Measurements from ENCODE around the gene MMP11.
A peak's percentile ranks its signal among the peaks of the same experiment; 100 is the strongest.

Gene MMP11

DNA sequence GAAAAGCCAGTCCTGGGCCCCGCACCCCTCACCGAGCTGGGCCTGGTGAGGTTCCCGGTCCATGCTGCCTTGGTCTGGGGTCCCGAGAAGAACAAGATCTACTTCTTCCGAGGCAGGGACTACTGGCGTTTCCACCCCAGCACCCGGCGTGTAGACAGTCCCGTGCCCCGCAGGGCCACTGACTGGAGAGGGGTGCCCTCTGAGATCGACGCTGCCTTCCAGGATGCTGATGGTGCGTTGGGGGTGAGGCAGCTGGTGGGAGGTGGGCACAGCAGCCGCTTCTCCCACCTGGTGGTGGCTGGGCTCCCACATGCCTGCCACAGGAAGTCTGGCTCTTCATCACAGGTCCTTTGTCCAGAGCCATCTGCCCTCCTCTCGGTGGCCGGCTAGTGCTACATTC, 9.6 kb downstream of the MMP11 start:
- Histone ChIP-seq H3K36me3 (ENCODE audit: control insufficient read depth, insufficient read depth, low read length) (no peaks in the 10 kb centered on the region), H3K9me3 (ENCODE audit: control insufficient read depth, insufficient read depth, low read depth, low read length) (no peaks in the 10 kb centered on the region), H3K4me1 (ENCODE audit: control insufficient read depth, insufficient read depth, low read length) (peaks cover 16% of the 10 kb centered on the region), H3K9ac (ENCODE audit: low read length) (no peak overlapping the region), H3K27ac (ENCODE audit: low read depth, low read length) (no peak overlapping the region), H3K4me3 (ENCODE audit: low read depth, low read length) (no peak overlapping the region), H3K27me3 (ENCODE audit: control insufficient read depth, insufficient read depth, low read length) (peaks cover 3% of the 10 kb centered on the region; the same call in 1 of the 2 replicates)

GRCh38 chr22:23782703-23783102, 10.1 kb downstream of the MMP11 start:
- Histone ChIP-seq H3K9ac (ENCODE audit: low read length) (no peak overlapping the region), H3K4me1 (ENCODE audit: control insufficient read depth, insufficient read depth, low read length) (peaks cover 16% of the 10 kb centered on the region), H3K27ac (ENCODE audit: low read depth, low read length) (no peak overlapping the region), H3K36me3 (ENCODE audit: control insufficient read depth, insufficient read depth, low read length) (no peaks in the 10 kb centered on the region), H3K4me3 (ENCODE audit: low read depth, low read length) (no peak overlapping the region), H3K27me3 (ENCODE audit: control insufficient read depth, insufficient read depth, low read length) (peaks cover 1% of the 10 kb centered on the region; the same call in 1 of the 2 replicates), H3K9me3 (ENCODE audit: control insufficient read depth, insufficient read depth, low read depth, low read length) (no peaks in the 10 kb centered on the region)

- H3K4me3 ChIP-seq (ENCODE audit: low read depth, low read length): no peak overlapping the region
- no peaks in the 10 kb centered on the region for H3K9me3 ChIP-seq (ENCODE audit: control insufficient read depth, insufficient read depth, low read depth, low read length)
- H3K27ac ChIP-seq (ENCODE audit: low read depth, low read length): no peak overlapping the region
- H3K36me3 ChIP-seq (ENCODE audit: control insufficient read depth, insufficient read depth, low read length): no peaks in the 10 kb centered on the region
- peaks cover 16% of the 10 kb centered on the region for H3K4me1 ChIP-seq (ENCODE audit: control insufficient read depth, insufficient read depth, low read length)
- H3K27me3 ChIP-seq (ENCODE audit: control insufficient read depth, insufficient read depth, low read length): no peaks in the 10 kb centered on the region
- no peak overlapping the region for H3K9ac ChIP-seq (ENCODE audit: low read length)
These were observed 10.9 kb downstream of the MMP11 start for GRCh38 chr22:23783265-23784150.

DNA sequence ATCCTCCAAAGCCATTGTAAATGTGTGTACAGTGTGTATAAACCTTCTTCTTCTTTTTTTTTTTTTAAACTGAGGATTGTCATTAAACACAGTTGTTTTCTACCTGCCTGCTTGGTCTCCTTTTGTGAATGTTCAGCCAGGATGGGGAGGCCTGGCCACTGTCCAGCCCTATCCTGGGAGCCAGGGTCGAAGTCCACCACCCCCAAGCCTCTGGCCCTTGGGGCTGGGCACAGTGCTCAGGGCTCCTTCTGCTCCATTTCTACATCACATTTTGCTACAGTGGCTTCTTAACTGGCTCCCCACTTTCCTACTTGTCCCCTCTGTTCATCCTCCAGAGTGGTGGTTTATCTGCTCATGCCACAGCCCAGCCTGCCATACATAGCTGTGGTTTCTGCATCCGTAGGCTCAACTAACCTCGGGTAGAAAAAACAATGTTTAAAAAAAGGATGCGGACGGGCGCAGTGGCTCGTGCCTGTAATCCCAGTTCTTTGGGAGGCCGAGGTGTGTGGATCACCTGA, 11.6 kb downstream of the MMP11 start:
- H3K27ac ChIP-seq (ENCODE audit: low read depth, low read length): no peak overlapping the region
- H3K9ac ChIP-seq (ENCODE audit: low read length): no peak overlapping the region
- H3K27me3 ChIP-seq (ENCODE audit: control insufficient read depth, insufficient read depth, low read length): no peaks in the 10 kb centered on the region
- no peaks in the 10 kb centered on the region for H3K36me3 ChIP-seq (ENCODE audit: control insufficient read depth, insufficient read depth, low read length)
- peaks cover 23% of the 10 kb centered on the region for H3K4me1 ChIP-seq (ENCODE audit: control insufficient read depth, insufficient read depth, low read length)
- H3K9me3 ChIP-seq (ENCODE audit: control insufficient read depth, insufficient read depth, low read depth, low read length): no peaks in the 10 kb centered on the region
- no peak overlapping the region for H3K4me3 ChIP-seq (ENCODE audit: low read depth, low read length)

DNA sequence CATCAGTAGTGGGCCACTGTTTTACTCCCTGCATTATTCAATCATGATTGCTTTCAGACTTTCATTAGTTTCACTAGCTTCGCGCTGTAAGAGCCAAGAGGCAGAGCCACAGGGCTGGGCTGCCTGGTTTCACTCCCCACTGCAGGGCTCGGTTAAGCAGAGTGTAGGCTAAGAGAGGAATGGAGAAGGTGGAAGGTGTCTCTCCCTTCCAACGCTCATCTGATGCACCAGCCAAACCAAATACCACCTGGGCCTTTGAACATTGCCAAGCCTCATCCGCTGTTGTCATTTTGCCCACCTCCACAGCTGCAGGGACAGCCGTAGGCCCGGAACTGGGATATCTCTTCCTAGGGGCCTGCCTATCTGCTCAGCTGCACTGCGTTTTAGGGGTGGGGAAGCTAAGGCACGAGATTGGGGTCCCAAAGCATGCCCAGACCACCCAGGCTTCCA, 13.6 kb downstream of the MMP11 start:
- no peaks in the 10 kb centered on the region for H3K27me3 ChIP-seq (ENCODE audit: control insufficient read depth, insufficient read depth, low read length)
- peaks cover 12% of the 10 kb centered on the region; the same call in 1 of the 2 replicates for H3K36me3 ChIP-seq (ENCODE audit: control insufficient read depth, insufficient read depth, low read length)
- H3K4me3 ChIP-seq (ENCODE audit: low read depth, low read length): peak overlapping the region; percentile 80
- H3K27ac ChIP-seq (ENCODE audit: low read depth, low read length): peak overlapping the region; percentile 99
- peaks cover 27% of the 10 kb centered on the region for H3K4me1 ChIP-seq (ENCODE audit: control insufficient read depth, insufficient read depth, low read length)
- H3K9ac ChIP-seq (ENCODE audit: low read length): peak overlapping the region; percentile 99
- H3K9me3 ChIP-seq (ENCODE audit: control insufficient read depth, insufficient read depth, low read depth, low read length): no peaks in the 10 kb centered on the region

- H3K4me1 ChIP-seq (ENCODE audit: control insufficient read depth, insufficient read depth, low read length): peaks cover 22% of the 10 kb centered on the region
- H3K9me3 ChIP-seq (ENCODE audit: control insufficient read depth, insufficient read depth, low read depth, low read length): no peaks in the 10 kb centered on the region
- H3K9ac ChIP-seq (ENCODE audit: low read length): peak within 1 kb of the TSS; percentile 99
- peaks cover 18% of the 10 kb centered on the region for H3K36me3 ChIP-seq (ENCODE audit: control insufficient read depth, insufficient read depth, low read length)
- peak within 1 kb of the TSS; percentile 99 for H3K27ac ChIP-seq (ENCODE audit: low read depth, low read length)
- peak within 1 kb of the TSS; percentile 80 for H3K4me3 ChIP-seq (ENCODE audit: low read depth, low read length)
- H3K27me3 ChIP-seq (ENCODE audit: control insufficient read depth, insufficient read depth, low read length): no peaks in the 10 kb centered on the region
These were observed 14.3 kb downstream of the MMP11 start, which contains the start of gene SMARCB1 for GRCh38 chr22:23786752-23787599. Gene SMARCB1 (plus strand): TSS chr22:23786966. CDS start chr22:23787170, 204 bp downstream.

DNA sequence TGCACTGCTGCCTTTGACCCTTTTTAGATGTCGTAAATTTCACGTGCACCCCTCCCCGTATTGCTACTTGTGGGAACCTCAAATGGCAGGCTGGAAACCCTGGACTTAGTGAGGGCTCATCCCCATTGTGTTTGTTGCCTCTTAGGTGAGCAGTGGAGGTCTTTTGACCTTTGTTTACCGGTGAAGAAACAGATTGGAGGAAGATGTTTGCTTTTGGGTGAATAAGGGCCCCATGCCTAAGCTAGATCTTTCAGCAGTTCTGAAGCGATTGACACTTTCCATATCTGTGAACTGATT, 14.9 kb downstream of the MMP11 start:
- peaks cover 24% of the 10 kb centered on the region for H3K36me3 ChIP-seq (ENCODE audit: control insufficient read depth, insufficient read depth, low read length)
- peak overlapping the region; percentile 82 for H3K9ac ChIP-seq (ENCODE audit: low read length)
- H3K9me3 ChIP-seq (ENCODE audit: control insufficient read depth, insufficient read depth, low read depth, low read length): no peaks in the 10 kb centered on the region
- H3K27ac ChIP-seq (ENCODE audit: low read depth, low read length): no peak overlapping the region; the same call in 1 of the 2 replicates
- peak overlapping the region; percentile 80 for H3K4me3 ChIP-seq (ENCODE audit: low read depth, low read length)
- H3K27me3 ChIP-seq (ENCODE audit: control insufficient read depth, insufficient read depth, low read length): no peaks in the 10 kb centered on the region
- peaks cover 22% of the 10 kb centered on the region for H3K4me1 ChIP-seq (ENCODE audit: control insufficient read depth, insufficient read depth, low read length)

GRCh38 chr22:23787910-23788309, 15.3 kb downstream of the MMP11 start:
- H3K4me3 ChIP-seq (ENCODE audit: low read depth, low read length): peak overlapping the region; percentile 80
- no peak overlapping the region; the same call in 1 of the 2 replicates for H3K27ac ChIP-seq (ENCODE audit: low read depth, low read length)
- peak overlapping the region; percentile 82 for H3K9ac ChIP-seq (ENCODE audit: low read length)
- H3K4me1 ChIP-seq (ENCODE audit: control insufficient read depth, insufficient read depth, low read length): peaks cover 22% of the 10 kb centered on the region
- H3K9me3 ChIP-seq (ENCODE audit: control insufficient read depth, insufficient read depth, low read depth, low read length): no peaks in the 10 kb centered on the region
- peaks cover 28% of the 10 kb centered on the region for H3K36me3 ChIP-seq (ENCODE audit: control insufficient read depth, insufficient read depth, low read length)
- no peaks in the 10 kb centered on the region for H3K27me3 ChIP-seq (ENCODE audit: control insufficient read depth, insufficient read depth, low read length)

- H3K4me3 ChIP-seq (ENCODE audit: low read depth, low read length): no peak overlapping the region
- no peak overlapping the region for H3K9ac ChIP-seq (ENCODE audit: low read length)
- no peaks in the 10 kb centered on the region for H3K27me3 ChIP-seq (ENCODE audit: control insufficient read depth, insufficient read depth, low read length)
- H3K9me3 ChIP-seq (ENCODE audit: control insufficient read depth, insufficient read depth, low read depth, low read length): no peaks in the 10 kb centered on the region
- no peak overlapping the region for H3K27ac ChIP-seq (ENCODE audit: low read depth, low read length)
- peaks cover 22% of the 10 kb centered on the region for H3K4me1 ChIP-seq (ENCODE audit: control insufficient read depth, insufficient read depth, low read length)
- peaks cover 36% of the 10 kb centered on the region for H3K36me3 ChIP-seq (ENCODE audit: control insufficient read depth, insufficient read depth, low read length)
These were observed 16.5 kb downstream of the MMP11 start for GRCh38 chr22:23789121-23789520.

DNA sequence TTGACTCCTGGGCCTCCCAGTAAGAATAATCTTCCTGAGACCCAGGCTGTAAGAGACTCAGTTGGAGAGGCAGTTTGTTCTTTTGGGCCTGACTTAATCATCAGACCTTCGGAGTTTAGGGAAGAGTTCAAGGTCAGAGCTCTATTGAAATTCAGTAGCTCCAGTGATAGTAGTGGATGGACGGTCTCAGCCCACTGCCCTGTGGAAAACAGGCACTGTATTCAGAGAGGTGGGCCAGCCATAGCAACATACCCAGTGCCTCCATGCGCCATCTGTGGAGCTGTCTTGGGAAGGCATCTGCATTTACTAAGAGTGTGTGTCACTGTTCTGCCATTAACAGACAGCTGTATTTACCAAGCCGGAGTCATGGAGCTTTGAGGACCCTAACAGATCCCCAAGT, 17.0 kb downstream of the MMP11 start:
- peaks cover 22% of the 10 kb centered on the region for H3K4me1 ChIP-seq (ENCODE audit: control insufficient read depth, insufficient read depth, low read length)
- no peak overlapping the region for H3K4me3 ChIP-seq (ENCODE audit: low read depth, low read length)
- H3K27ac ChIP-seq (ENCODE audit: low read depth, low read length): no peak overlapping the region
- H3K27me3 ChIP-seq (ENCODE audit: control insufficient read depth, insufficient read depth, low read length): no peaks in the 10 kb centered on the region
- no peak overlapping the region for H3K9ac ChIP-seq (ENCODE audit: low read length)
- H3K9me3 ChIP-seq (ENCODE audit: control insufficient read depth, insufficient read depth, low read depth, low read length): no peaks in the 10 kb centered on the region
- peaks cover 41% of the 10 kb centered on the region for H3K36me3 ChIP-seq (ENCODE audit: control insufficient read depth, insufficient read depth, low read length)
